Thymus (tissue), 11 donors: ENCODE data around the gene CD274. TPM values are rescaled to one million over a fixed set of nuclear protein-coding genes. Genes with fewer than 3 reads are reported as not detected.
"Not testable (repeated sequence)": the region's sequence is repeated elsewhere in the genome, so short reads cannot be mapped to it uniquely, and the experiment has no call there.

Source experiments
- DNase-seq, 9 donors: peaks; one replicate each; pipeline ENCODE4 v3.0.0-alpha.2; 2013; ENCODE audit warnings: low spot score in 9 of 9, low read depth in 6 of 9, missing footprints in 1 of 9
- H3K27ac ChIP-seq, 2 donors: one replicate each; pipeline ENCODE4 v1.5.1; 2013; ENCODE audit warnings: control low read depth in 1 of 2, low read depth in 1 of 2, low read length in 1 of 2, mild to moderate bottlenecking in 1 of 2, moderate library complexity in 1 of 2
- H3K27me3 ChIP-seq, 2 donors: one replicate each; pipeline ENCODE4 v1.5.1; 2013; ENCODE audit warnings: low read length in 1 of 2; ENCODE audit not compliant: control insufficient read depth in 2 of 2, insufficient read depth in 1 of 2
- H3K36me3 ChIP-seq, 2 donors: one replicate each; pipeline ENCODE4 v1.5.1; 2013; ENCODE audit warnings: low read length in 1 of 2, mild to moderate bottlenecking in 1 of 2, moderate library complexity in 1 of 2; ENCODE audit not compliant: control insufficient read depth in 2 of 2, insufficient read depth in 2 of 2
- H3K4me1 ChIP-seq, 2 donors: one replicate each; pipeline ENCODE4 v1.5.1; 2013; ENCODE audit warnings: low read length in 2 of 2; ENCODE audit not compliant: control insufficient read depth in 2 of 2, insufficient read depth in 2 of 2
- H3K4me3 ChIP-seq, 2 donors: one replicate each; pipeline ENCODE4 v1.5.1; 2013; ENCODE audit warnings: low read length in 2 of 2, control low read depth in 1 of 2, mild to moderate bottlenecking in 1 of 2
- H3K9me3 ChIP-seq, 2 donors: one replicate each; pipeline ENCODE4 v1.5.1; 2013; ENCODE audit warnings: low read length in 1 of 2, mild to moderate bottlenecking in 1 of 2; ENCODE audit not compliant: control insufficient read depth in 2 of 2, insufficient read depth in 1 of 2
- WGBS: extraction: QIAGEN DNeasy Blood & Tissue Kit; methylation state at CpG from one replicate; pipeline ENCODE4 v1.1.7; 2013; 5-methylcytosine and 5-hydroxymethylcytosine counted together
- polyA plus RNA-seq: library from polyadenylated mRNA; stranded (reverse); fragments of 200-250 nt; gene quantifications from one replicate; pipeline ENCODE4 v1.2.3, GENCODE V29; 2013
- total RNA-seq: library from RNA; stranded (reverse); fragments of 120-200 nt; gene quantifications from one replicate; pipeline ENCODE4 v1.2.4, GENCODE V29; 2013
- donor health status: healthy.

CD274 gene
- total and polyA plus RNA-seq, 2 donors: 10.9 to 21.7 TPM

DNA sequence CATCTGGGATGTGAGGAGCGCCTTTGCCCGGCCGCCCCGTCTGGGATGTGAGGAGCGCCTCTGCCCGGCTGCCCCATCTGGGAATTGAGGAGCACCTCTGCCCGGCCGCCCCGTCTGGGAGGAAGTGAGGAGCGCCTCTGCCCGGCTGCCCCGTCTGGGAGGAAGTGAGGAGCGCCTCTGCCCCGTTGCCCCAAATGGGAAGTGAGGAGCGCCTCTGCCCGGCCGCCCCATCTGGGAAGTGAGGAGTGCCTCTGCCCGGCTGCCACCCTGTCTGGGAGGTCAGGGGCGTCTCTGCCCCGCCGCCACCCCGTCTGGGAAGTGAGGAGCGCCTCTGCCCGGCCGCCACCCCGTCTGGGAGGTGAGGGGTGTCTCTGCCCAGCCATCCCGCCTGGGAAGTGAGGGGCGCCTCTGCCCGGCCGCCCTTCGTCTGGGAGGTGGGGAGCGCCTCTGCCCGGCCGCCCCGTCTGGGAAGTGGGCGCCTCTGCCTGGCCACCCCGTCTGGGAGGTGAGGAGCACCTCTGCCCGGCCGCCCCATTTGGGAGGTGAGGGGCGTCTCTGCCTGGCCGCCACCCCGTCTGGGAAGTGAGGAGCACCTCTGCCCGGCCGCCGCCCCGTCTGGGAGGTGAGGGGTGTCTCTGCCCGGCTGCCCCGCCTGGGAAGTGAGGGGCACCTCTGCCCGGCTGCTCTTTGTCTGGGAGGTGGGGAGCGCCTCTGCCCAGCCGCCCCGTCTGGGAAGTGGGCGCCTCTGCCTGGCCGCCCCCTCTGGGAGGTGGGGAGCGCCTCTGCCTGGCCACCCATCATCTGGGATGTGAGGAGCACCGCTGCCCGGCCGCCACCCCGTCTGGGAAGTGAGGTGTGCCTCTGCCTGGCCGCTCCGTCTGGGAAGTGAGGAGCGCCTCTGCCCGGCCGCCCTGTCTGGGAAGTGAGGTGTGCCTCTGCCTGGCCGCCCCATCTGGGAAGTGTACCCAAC, 16.2 kb upstream of the CD274 start:
- H3K4me3 ChIP-seq, H3K27me3 ChIP-seq, H3K27ac ChIP-seq, DNase-seq: not testable (repeated sequence)
- Histone ChIP-seq H3K4me1 (peaks cover 4 to 18% of the 10 kb centered on the region in 2 donors), H3K9me3 (peaks cover 0 to 15% of the 10 kb centered on the region in 2 donors), H3K36me3 (peaks cover 15 to 20% of the 10 kb centered on the region in 2 donors)
- 98% methylated on average over 65 of the region's 65 CpGs for WGBS

- peak overlapping the region in 1 of 2 donors; percentile 31 for H3K27ac ChIP-seq
- H3K4me3 ChIP-seq: no peak overlapping the region
- peaks cover 4 to 18% of the 10 kb centered on the region in 2 donors for H3K4me1 ChIP-seq
- H3K36me3 ChIP-seq: peaks cover 13 to 15% of the 10 kb centered on the region in 2 donors
- 90% methylated on average over 3 of the region's 3 CpGs for WGBS
- H3K27me3 ChIP-seq: no peaks in the 10 kb centered on the region
- DNase-seq: no peak
- H3K9me3 ChIP-seq: peaks cover 0 to 15% of the 10 kb centered on the region in 2 donors
Measured at GRCh38 chr9:5435912-5436311, 14.4 kb upstream of the CD274 start.

GRCh38 chr9:5436441-5436840, 13.9 kb upstream of the CD274 start:
- DNase-seq: no peak
- H3K27ac ChIP-seq: no peak overlapping the region
- H3K4me3 ChIP-seq: no peak overlapping the region
- no peaks in the 10 kb centered on the region for H3K27me3 ChIP-seq
- peaks cover 11 to 15% of the 10 kb centered on the region in 2 donors for H3K36me3 ChIP-seq
- H3K4me1 ChIP-seq: peaks cover 4 to 18% of the 10 kb centered on the region in 2 donors
- H3K9me3 ChIP-seq: peaks cover 0 to 15% of the 10 kb centered on the region in 2 donors
- WGBS: 97% methylated on average over 2 of the region's 2 CpGs

DNA sequence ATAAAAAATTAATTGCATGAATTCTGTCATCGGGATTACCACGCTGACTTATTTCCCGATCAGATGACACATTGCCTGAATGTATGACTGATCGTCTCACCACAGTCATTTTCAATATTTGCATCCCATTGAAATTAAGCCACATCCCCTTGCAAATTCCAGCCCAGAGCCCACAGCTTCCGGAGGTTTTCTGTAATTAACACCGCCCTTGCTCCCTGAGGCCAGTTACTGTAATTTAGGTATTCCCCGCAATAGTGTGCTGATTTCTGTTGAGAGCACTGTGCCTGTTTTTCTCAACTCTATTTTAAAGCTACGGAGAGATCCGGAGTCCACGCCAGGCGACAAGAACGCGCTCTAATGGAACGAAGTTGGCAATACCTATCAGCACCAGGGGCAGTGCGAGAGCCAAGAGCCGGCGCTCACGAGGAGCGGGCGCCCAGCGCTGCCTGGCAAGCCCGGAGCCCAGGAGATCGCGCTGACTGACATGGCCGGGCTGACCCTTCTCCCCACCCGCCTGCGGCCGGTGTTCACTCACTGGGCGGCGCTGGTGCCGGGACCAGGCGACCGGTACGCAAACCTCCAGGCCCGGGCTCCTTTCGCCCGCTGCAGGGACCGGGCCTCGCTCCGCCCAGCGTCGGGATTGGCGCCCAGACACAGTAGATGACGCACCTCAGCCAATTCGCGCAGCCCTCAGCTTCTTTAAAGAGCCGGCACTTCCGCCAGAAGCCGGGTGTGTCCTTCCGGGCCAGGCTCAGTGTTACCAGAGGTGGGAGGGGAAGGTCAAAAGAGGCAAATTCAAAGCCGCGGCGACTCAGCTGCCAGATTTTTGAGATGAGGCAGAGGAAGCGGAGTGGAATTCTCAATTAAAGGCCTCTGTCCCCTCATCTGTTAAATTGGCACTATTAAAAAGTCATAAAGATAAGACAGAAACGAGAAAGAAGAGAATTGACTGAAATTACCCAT, 12.8 kb upstream of the CD274 start, which contains the start of gene PLGRKT:
PLGRKT (minus strand) TSS at position 672 of the 963 bp plus-strand sequence. CDS start 5,948 bp downstream, outside the sequence.
- no peaks in the 10 kb centered on the region for H3K27me3 ChIP-seq
- H3K36me3 ChIP-seq: peaks cover 11 to 15% of the 10 kb centered on the region in 2 donors
- H3K27ac ChIP-seq: peak within 1 kb of the TSS; percentile 85
- peak; percentile 75 to 95 (median 82) for DNase-seq
- H3K9me3 ChIP-seq: peaks cover 0 to 15% of the 10 kb centered on the region in 2 donors
- WGBS: under 1% methylated on average over 55 of the region's 55 CpGs
- peaks cover 4 to 18% of the 10 kb centered on the region in 2 donors for H3K4me1 ChIP-seq
- peak within 1 kb of the TSS; percentile 73 to 77 for H3K4me3 ChIP-seq

GRCh38 chr9:5438301-5439162, 11.8 kb upstream of the CD274 start:
- peak in 1 of 9 donors; percentile 8 for DNase-seq
- H3K4me3 ChIP-seq: peak overlapping the region; percentile 73 to 77
- H3K36me3 ChIP-seq: peaks cover 11% of the 10 kb centered on the region in 2 donors
- H3K27ac ChIP-seq: peak overlapping the region; percentile 81 to 85
- H3K27me3 ChIP-seq: no peaks in the 10 kb centered on the region
- peaks cover 4 to 18% of the 10 kb centered on the region in 2 donors for H3K4me1 ChIP-seq
- 83% methylated on average over 21 of the region's 21 CpGs for WGBS
- H3K9me3 ChIP-seq: peaks cover 0 to 12% of the 10 kb centered on the region in 2 donors

DNA sequence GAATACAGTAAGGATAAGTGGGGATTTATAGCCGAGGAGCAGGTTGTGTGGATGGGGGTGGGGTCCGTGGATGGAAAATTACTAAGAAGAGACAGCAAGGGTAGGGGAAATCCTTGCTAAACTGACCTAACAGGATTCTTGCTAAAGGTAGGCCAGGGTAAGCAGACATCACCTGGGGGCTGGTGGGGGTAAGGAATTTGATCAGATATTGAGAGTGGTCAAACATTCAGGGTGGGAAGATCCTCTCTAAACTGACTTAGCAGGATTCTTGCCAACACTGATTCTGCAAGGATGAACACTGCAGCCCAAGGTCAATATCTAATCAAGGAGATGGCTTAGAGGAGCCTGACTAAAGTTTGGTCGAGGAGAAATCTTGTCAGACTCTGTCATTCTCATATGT, 9.9 kb upstream of the CD274 start:
- no peaks in the 10 kb centered on the region for H3K27me3 ChIP-seq
- WGBS: 97% methylated on average over 3 of the region's 3 CpGs
- peaks cover 3 to 8% of the 10 kb centered on the region in 2 donors for H3K36me3 ChIP-seq

DNA sequence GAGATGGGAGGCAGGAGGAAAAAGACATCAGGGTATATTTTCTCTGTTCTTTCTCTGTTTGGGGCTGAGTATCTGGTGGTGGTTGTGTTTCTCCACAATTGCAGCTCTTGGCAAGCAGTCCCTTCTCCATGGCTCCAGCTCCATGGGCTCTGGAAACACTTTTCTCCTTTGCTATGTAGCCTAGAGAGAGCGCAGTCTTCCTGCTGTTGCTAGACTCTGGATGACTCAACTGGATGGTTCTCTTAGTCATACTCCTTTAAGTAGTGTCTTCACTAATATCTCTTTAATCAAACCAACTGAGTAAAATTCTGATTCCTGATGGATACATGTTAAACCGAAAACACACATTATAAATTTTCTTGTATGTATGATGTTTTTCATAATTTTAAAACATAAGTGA, 9.3 kb upstream of the CD274 start:
- no peak for DNase-seq
- Histone ChIP-seq H3K27ac (no peak overlapping the region), H3K27me3 (no peaks in the 10 kb centered on the region), H3K4me3 (no peak overlapping the region), H3K36me3 (peaks cover under 1 to 2% of the 10 kb centered on the region in 2 donors), H3K4me1 (peaks cover 4 to 18% of the 10 kb centered on the region in 2 donors), H3K9me3 (no peaks in the 10 kb centered on the region)
- 99% methylated on average over 2 of the region's 2 CpGs for WGBS

More for the DNA sequence above, 9.9 kb upstream of the CD274 start:
- H3K9me3 ChIP-seq: no peaks in the 10 kb centered on the region
- H3K27ac ChIP-seq: no peak overlapping the region
- H3K4me1 ChIP-seq: peaks cover 4 to 18% of the 10 kb centered on the region in 2 donors
- no peak overlapping the region for H3K4me3 ChIP-seq
- no peak for DNase-seq

DNA sequence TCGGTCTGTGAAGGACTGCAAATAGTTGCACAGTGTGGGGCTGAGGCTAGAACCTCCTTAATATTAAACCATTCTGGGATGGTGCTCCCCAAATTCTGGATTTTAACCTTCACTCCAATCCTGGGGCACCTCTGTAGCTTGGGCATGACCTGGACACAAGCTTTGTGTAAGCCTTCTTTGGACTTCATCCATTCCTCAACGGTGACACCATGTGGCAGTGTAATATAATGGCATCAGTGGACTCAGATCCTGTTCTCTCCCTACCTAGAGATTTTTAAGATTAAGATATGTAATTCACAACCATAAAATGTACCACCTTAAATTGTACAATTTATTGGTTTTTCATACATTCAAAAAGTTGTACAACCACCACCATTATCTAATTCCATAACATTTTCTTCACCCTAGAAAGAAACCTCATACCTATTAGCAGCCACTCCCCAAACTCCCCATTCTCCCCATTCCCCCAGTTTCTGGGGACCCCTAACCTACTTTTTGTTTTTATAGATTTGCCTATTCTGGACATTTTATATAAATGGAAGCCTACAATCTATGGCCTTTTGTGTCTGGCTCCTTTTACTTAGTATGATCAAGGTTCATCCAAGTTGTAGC, 7.8 kb upstream of the CD274 start:
- H3K4me1 ChIP-seq: peaks cover 0 to 10% of the 10 kb centered on the region in 2 donors
- WGBS: 51% methylated on average over 2 of the region's 2 CpGs
- H3K9me3 ChIP-seq: no peaks in the 10 kb centered on the region
- no peak overlapping the region for H3K27ac ChIP-seq
- H3K27me3 ChIP-seq: no peaks in the 10 kb centered on the region
- peak in 2 of 9 donors; percentile 37 to 61 for DNase-seq
- no peak overlapping the region for H3K4me3 ChIP-seq
- H3K36me3 ChIP-seq: no peaks in the 10 kb centered on the region
